Renal pelvis (tissue), 4 donors: Measurements from ENCODE around the gene EIF5. TPM values are rescaled to one million over a fixed set of nuclear protein-coding genes. Genes with fewer than 3 reads are reported as not detected.
"Not testable (repeated sequence)": the region's sequence is repeated elsewhere in the genome, so short reads cannot be mapped to it uniquely, and the experiment has no call there.

ENCODE experiments used
- DNase-seq: peaks from one replicate; pipeline ENCODE4 v3.0.0-alpha.2; 2013
- polyA plus RNA-seq, 3 donors: library from polyadenylated mRNA; unstranded; fragments of 120-200 nt; gene quantifications; one replicate each; pipeline ENCODE4 v1.2.1, GENCODE V29; 2013; ENCODE audit not compliant: insufficient read length in 3 of 3

The EIF5 gene
- polyA plus RNA-seq, 3 donors: 226 to 257 (median 257) TPM

GRCh38 chr14:103332143-103332919 is 1.7 kb upstream of the EIF5 start:
- DNase-seq: no peak

DNA sequence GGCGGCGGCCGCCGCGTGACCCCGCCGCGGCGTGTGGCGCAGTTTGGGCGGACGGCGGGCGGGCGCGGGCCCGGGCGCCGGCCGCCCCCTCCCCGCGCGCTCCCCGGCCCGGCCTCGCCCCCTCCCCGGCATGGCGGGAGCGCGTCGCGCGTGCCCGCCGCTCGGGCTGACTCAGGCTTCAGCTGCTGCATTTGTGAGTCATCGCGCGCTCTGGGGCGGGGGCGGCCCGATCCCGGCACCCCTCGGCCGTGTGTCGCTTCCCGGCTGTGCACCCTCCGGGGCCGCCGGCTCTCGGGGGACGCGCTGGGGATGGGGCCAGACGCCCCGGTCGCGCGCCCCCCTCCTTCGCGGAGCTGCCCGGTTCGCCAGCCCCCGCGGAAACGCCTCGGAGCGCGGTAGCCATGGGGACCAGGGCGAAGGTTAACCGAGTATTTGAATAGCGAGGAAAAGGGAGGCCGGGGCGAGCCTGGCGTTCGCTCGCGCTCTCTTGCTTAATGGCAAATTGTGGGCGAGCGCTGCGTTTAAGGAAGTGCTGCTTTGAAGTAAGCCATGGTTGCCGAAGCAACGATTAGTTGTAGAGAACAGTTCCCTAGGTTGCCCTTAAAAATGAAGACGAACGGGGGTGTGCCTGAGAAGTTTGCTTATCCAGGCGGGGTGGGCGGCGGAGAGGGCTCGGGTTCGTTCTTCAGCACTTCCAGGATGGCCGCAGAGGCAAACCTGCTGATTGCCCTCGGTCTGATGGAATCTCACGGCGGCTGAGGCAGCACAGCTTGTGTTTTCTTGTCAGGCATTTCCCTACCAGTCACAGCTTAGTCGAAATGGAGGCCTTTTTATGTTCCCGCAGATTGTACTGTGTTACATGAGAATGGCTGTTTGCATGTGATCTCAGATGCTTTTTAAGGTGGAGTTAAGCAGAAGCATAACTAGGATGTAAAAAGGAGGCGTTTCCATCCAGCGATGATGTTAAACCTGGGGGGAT is 896 bp downstream of the EIF5 start:
- DNase-seq: peak; percentile 65

- DNase-seq: no peak
These were observed 2.2 kb downstream of the EIF5 start for GRCh38 chr14:103336191-103336590.

DNA sequence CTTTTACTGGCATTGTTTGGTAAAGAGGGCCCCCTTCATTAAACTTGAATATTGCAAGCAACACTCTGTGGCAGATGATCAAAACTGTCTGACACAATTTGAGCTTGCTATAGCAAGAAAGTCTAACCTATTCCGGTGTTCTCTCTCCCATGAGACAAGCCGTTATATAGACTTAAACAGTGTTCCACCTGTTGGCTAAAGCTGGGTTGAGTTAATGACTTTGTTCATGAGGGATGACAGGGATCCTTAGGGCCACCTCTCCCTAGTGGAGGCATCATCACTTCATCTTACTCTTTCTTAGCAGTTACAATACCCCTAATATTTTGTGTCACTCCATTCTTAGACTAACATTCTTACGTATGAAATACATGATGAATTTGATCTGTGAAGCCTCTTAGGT is 3.8 kb downstream of the EIF5 start:
- DNase-seq: no peak

DNA sequence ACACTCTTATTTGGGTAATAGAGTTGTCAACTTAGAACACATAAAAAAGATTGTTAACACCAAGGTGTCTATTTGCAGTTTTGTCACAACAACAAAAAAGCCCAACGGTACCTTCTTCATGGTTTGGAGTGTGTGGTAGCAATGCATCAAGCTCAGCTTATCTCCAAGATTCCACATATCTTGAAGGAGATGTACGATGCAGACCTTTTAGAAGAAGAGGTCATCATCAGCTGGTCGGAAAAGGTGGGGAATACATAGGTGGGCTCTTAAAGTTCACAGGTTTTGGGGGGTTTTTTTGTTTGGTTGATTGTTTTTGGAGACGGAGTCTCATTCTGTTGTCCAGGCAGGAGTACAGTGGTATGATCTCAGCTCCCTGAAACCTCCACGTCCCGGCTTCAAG is 5.5 kb downstream of the EIF5 start:
- DNase-seq: no peak

DNA sequence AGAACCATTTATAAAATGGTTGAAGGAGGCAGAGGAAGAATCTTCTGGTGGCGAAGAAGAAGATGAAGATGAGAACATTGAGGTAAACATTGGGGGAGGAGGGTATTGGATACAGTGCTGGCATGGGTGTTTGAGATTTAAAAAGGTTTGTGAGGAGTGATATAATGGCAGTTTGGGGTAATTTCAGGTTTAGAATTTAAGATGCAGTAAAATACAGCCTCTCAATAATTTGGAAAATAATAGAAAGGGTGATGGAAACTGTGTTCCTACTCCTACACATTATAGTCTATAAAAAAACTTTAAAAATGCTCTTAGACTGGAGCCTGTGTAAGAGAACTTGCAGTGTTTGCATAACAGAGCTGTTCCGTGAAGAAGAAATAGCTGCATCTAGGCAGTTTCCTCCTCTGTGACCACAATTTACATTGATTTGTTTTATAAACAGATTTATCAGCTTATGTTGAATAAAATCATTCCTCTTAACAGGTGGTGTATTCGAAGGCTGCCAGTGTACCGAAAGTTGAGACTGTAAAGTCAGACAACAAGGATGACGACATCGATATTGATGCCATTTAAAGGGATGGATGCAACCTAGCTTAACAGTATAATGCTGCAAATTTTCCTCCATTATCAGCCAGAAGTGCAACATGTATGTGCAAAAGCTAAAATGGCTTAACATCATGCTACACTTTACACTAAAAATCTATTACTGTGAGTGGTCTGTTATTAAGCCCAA is 6.6 kb downstream of the EIF5 start:
- no peak for DNase-seq

DNA sequence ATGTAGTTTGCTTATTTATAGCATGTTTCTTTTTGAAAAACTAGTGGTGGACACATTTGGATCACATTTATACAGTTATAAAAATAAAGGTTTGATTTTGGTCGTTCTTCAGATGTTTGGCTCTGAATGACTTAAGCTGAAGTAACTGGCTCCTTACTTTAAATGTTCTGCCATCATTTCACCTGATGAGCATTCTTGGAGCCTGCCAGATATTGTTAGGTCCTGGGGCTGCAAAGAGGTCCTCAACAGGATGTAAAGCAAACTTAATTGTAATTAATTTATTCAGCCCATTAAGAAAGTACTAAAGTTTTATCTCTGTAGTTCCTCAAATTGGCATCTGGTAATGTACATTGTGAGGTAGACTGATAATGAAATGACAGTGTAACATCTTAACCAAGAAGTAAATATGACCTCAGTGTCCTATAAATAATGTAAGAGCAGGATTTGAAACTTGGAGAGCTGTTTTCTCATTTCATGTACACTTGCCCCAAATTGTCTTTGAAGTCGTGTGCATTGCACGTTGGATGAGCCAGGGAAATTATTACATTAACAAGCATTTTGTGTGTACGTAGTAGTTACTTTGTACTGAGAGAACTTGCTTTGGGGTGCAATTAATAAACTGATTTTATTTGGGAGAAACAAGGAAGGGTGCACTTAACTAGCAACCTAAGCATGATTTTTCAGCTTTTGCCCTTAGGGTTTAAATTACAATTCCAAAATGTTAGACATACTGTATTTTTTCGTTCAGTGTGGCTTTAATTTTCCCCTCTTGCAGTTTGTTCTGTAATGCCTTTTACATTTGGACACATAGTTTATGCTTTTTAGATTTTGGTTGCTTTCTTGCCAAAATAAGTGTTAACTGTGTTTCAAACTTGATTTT is 7.5 kb downstream of the EIF5 start:
- no peak for DNase-seq

- DNase-seq: no peak
These were observed 9.3 kb downstream of the EIF5 start for GRCh38 chr14:103343164-103343879.

DNA sequence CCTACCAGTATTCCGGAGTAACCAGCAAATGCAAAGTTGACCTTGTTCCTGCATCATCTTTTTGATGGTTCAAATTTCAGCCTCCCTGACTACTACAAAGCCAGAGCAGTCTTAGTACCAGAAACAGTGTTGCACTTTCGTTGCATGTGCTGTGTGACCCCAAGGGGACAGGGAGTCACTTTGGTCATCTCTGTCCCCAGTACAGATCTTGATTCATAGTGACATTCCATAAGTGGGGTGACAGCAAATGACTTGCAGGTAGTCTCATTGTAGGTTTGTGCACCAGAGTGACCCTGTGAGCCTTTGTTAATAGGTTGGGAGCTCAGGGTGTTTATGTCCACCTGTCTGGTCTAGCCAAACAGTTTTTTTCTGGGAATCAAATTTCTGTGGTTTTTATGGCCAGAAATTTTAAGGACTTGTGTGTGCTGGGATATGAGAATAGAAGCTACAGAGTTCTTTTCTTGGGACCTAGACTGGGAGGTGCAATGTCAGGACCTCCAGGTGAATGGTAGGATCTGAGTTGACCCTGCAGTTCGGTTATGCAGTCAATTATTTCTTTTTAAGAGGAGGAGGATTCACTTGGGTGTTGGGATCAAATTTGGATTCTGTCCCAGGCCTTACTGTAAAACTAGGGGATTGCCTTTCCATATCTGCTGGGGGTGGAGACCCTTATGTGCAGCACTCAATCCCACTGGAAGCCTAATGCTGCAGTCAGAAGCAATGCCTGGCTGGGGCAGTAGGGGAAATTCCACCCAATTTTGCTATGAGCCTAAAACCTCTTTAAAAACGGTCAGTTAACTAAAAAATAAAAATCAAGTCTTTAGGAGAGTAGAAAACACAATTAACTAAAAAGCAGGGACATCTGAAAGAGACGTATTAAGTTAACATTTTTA is 10.1 kb downstream of the EIF5 start:
- DNase-seq: no peak

GRCh38 chr14:103346286-103346685 is 12.2 kb downstream of the EIF5 start:
- no peak for DNase-seq

- no peak for DNase-seq
These were observed 13.2 kb downstream of the EIF5 start for GRCh38 chr14:103347091-103347815.

DNA sequence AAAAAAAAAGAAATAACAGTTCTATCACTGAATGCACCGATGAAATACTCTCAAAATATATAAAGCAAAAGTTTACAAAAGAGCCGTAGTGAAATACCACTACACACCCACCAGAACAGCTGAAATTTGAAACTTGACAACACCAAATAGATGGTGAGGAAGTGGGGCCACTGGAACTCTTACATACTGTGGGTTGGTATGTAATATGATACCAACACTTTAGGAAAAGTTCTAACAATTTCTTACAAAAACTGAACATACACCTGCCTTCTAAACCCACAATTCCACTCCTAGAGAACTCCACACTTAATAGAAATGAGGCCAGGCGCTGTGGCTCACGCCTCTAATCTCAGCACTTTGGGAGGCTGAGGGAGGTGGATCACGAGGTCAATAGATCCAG is 14.1 kb downstream of the EIF5 start:
- no peak for DNase-seq

DNA sequence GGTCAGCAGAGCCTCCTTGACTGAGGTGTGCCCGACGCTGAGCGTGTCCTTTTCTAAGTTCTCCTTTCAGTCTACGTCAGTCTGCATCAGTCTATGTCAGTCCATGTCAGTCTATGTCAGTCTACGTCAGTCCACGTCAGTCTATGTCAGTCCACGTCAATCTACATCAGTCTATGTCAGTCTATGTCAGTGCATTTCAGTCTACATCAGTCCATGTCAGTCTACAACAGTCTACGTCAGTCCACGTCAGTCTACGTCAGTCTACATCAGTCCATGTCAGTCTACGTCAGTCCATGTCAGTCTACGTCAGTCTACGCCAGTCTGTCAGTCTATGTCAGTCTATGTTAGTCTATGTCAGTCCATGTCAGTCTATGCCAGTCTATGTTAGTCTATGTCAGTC is 15.9 kb downstream of the EIF5 start:
- DNase-seq: no peak

- DNase-seq: no peak
These were observed 19.3 kb downstream of the EIF5 start for GRCh38 chr14:103353362-103353761.

- no peak for DNase-seq
These were observed 20.1 kb downstream of the EIF5 start for GRCh38 chr14:103354141-103354540.

DNA sequence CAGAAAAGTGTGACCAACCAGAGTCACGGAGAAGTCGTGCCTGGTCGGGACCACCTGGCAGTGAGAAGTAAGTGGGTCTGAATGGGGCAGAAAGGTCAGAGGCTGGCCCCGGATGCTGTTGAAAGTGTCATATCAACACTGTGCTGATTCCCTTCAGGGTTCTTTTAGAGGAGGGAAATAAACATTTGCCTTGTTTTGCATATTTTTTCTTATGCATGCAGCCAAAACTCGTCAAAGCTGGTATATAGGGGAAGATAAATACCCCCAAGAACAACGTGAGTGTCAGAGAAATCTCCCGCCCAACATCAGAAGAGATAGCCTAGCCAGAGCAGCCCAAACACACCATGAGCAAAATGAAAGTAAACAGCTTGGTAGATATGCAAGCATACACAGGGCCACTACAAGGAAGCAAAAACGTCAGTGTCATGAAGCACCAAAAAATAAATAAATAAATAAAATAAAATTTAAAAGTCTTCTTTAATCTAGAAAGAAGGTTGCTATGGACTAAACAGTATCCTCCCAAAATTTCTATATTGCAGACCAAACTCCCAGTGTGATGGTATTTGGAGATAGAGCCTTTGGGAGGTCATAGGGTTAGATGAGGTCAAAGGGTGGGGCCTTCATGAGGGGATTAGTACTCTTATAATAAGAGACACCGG is 22.1 kb downstream of the EIF5 start:
- no peak for DNase-seq

DNA sequence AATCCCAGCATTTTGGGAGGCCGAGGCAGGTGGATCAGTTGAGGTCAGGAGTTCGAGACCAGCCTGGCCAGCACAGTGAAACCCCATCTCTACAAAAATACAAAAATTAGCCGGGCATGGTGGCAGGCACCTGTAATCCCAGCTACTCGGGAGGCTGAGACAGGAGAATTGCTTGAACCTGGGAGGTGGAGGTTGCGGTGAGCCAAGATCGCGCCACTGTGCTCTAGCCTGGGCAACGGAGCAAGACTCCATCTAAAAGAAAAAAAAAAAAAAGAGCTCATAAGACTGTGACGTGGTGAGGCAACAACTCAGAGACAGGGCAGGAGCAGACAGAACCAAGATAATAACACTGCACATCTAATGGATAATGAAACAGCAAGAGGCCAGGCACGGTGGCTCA is 23.5 kb downstream of the EIF5 start:
- not testable (repeated sequence) for DNase-seq

- DNase-seq: no peak
These were observed 26.5 kb downstream of the EIF5 start for GRCh38 chr14:103360548-103360947.
